Esophagus muscularis mucosa (tissue), 4 donors: ENCODE measurements around the gene NCBP1.

ENCODE experiments used
- EP300 ChIP-seq: sonication (generic); formaldehyde crosslinking; IDR thresholded peaks from one replicate; pipeline ENCODE4 v1.6.1; 2017; ENCODE audit warnings: antibody characterized with exemption
- POLR2A ChIP-seq: fragments of 450-650 bp; IDR thresholded peaks from one replicate; pipeline ENCODE4 v1.6.1; 2017; ENCODE audit warnings: antibody characterized with exemption, moderate library complexity, mild to moderate bottlenecking, low read depth
- POLR2AphosphoS5 ChIP-seq, 2 donors: sonication (generic); formaldehyde crosslinking; IDR thresholded peaks; one replicate each; pipeline ENCODE4 v1.6.1; 2017; ENCODE audit warnings: antibody characterized with exemption in 2 of 2
- TF ChIP-seq, protein P1 (sequence below), 3 experiments: fragments of 200-600 bp in 2 of 3; fragments of 450-650 bp in 1 of 3; sonication (generic) in 2 of 3; IDR thresholded peaks; one replicate each; pipeline ENCODE4 v1.5.1; 2017 to 2019; ENCODE audit warnings: antibody characterized with exemption in 3 of 3, mild to moderate bottlenecking in 2 of 3, moderate library complexity in 1 of 3

DNA sequence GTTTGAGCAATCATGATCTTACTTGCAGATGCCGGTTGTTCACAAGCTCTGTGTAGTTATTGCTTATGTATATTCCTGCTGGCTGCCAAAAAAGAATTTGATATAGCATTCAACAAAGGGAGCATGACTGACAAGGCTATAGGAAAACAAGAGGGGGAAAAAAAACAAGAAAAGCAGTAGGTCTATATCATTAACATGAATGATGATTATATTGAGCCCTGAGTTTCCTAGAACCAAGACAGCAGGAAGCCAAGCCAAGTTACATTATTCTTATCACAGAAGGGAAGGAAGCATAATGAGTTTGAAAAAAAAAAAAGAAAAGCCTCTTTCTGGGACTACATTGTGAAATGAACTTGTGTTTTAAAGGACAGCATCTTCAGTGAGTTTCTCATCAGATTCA, 41.5 kb upstream of the NCBP1 start:
- TF ChIP-seq POLR2A: no peak
- TF ChIP-seq, protein P1, sequence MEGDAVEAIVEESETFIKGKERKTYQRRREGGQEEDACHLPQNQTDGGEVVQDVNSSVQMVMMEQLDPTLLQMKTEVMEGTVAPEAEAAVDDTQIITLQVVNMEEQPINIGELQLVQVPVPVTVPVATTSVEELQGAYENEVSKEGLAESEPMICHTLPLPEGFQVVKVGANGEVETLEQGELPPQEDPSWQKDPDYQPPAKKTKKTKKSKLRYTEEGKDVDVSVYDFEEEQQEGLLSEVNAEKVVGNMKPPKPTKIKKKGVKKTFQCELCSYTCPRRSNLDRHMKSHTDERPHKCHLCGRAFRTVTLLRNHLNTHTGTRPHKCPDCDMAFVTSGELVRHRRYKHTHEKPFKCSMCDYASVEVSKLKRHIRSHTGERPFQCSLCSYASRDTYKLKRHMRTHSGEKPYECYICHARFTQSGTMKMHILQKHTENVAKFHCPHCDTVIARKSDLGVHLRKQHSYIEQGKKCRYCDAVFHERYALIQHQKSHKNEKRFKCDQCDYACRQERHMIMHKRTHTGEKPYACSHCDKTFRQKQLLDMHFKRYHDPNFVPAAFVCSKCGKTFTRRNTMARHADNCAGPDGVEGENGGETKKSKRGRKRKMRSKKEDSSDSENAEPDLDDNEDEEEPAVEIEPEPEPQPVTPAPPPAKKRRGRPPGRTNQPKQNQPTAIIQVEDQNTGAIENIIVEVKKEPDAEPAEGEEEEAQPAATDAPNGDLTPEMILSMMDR (IDR thresholded peaks at IDR 0.05): no peak
- no peak for TF ChIP-seq POLR2AphosphoS5 (IDR thresholded peaks at IDR 0.05)
- TF ChIP-seq EP300: no peak
